ENCODE measurements around the gene TTC1.

Gene TTC1

DNA sequence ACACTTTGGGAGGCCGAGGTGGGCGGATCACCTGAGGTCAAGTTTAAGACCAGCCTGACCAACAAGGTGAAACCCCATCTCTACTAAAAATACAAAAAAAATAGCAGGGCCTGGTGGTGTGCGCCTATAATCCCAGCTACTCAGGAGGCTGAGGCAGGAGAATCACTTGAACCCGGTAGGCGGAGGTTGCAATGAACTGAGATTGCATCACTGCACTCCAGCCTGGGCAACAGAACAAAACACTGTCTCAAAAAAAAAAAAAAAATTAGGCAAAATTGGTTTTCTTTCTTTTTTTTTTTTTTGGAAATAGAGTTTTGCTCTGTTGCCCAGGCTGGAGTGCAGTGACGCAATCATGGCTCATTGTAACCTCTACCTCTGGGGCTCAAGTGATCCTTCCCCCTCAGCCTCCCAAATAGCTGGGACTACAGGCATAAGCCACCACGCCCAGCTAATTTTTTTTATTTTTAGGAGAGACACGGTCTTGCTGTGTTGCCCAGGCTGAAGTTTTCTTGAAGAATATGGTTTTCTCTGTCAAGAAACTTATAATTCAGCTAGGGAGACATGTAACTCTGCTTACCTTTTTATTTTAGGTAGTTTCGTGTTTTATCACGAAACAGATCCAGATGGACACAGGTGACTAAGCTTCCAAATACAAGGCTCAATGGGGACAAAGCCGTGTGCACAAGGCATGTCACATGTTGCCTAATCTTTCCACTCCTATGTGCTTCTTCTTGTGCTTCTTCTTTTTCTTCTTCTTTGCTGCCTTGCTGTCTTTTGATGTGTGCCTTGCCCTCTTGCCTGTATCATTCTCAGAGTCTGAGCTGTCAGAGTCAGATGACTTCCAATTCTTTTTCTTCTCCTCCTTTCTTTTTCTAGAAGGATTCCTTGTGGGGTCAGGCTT lies 14.3 kb downstream of the TTC1 start:
- no peak for DNase-seq (ENCODE audit: low spot score)
- ChIA-PET CTCF (interaction anchor here (0.8 to 1.0 kb wide), 2 partner anchors 105 to 368 kb away, joined by 5 to 6 read pairs; no protein-coding TSS in a partner anchor), POLR2A (ENCODE audit: low non-redundant PET) (no interaction called here)
- no peak overlapping the region for H3K27ac ChIP-seq
- TF ChIP-seq, protein P1, sequence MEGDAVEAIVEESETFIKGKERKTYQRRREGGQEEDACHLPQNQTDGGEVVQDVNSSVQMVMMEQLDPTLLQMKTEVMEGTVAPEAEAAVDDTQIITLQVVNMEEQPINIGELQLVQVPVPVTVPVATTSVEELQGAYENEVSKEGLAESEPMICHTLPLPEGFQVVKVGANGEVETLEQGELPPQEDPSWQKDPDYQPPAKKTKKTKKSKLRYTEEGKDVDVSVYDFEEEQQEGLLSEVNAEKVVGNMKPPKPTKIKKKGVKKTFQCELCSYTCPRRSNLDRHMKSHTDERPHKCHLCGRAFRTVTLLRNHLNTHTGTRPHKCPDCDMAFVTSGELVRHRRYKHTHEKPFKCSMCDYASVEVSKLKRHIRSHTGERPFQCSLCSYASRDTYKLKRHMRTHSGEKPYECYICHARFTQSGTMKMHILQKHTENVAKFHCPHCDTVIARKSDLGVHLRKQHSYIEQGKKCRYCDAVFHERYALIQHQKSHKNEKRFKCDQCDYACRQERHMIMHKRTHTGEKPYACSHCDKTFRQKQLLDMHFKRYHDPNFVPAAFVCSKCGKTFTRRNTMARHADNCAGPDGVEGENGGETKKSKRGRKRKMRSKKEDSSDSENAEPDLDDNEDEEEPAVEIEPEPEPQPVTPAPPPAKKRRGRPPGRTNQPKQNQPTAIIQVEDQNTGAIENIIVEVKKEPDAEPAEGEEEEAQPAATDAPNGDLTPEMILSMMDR (conservative IDR thresholded peaks at IDR 0.05; ENCODE audit: low read depth) = no peak

- ChIA-PET CTCF (interaction anchor here (0.6 to 1.0 kb wide), 4 partner anchors 33 to 399 kb away, joined by 3 to 6 read pairs (median 4); no protein-coding TSS in a partner anchor), POLR2A (ENCODE audit: low non-redundant PET) (no interaction called here)
- TF ChIP-seq, protein P1 (conservative IDR thresholded peaks at IDR 0.05; ENCODE audit: low read depth) = no peak
- no peak overlapping the region for H3K27ac ChIP-seq
- no peak for DNase-seq (ENCODE audit: low spot score)
Measured at GRCh38 chr5:160023908-160024630, 15.1 kb downstream of the TTC1 start.

DNA sequence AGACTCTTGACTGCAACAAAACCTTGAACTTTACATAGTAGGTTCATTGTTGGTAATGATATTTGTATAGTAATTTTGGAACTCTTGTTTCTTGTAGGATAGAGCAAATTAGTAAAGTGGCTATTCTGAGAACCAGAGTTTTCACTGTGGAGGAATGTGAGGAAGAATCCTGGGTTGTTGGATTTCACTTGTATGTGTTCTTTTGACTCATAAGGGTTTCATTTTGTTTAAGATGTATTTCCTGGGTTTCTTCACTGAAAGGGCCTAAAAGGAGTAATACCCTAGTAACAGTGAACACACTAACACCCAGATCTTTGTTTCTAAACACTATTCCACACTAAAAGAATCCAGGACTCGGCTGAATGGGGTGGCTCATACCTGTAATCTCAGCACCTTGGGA lies 20.1 kb downstream of the TTC1 start:
- no peak overlapping the region for H3K27ac ChIP-seq
- POLR2A ChIA-PET (ENCODE audit: low non-redundant PET) = no interaction called here
- TF ChIP-seq, protein P1 (conservative IDR thresholded peaks at IDR 0.05; ENCODE audit: low read depth) = no peak
- CTCF ChIA-PET = no interaction called here
- DNase-seq (ENCODE audit: low spot score) = no peak

- ChIA-PET CTCF (interaction anchor here (0.8 to 1.6 kb wide), 3 partner anchors 8 to 317 kb away, joined by 3 to 5 read pairs (median 3); no protein-coding TSS in a partner anchor), POLR2A (ENCODE audit: low non-redundant PET) (no interaction called here)
- TF ChIP-seq, protein P1 (conservative IDR thresholded peaks at IDR 0.05; ENCODE audit: low read depth) = no peak
- no peak for DNase-seq (ENCODE audit: low spot score)
- no peak overlapping the region for H3K27ac ChIP-seq
Measured at GRCh38 chr5:160029540-160030139, 20.7 kb downstream of the TTC1 start.

GRCh38 chr5:160030631-160031377 lies 21.9 kb downstream of the TTC1 start:
- no peak overlapping the region for H3K27ac ChIP-seq
- no peak for DNase-seq (ENCODE audit: low spot score)
- ChIA-PET CTCF (interaction anchor here (0.7 to 1.6 kb wide), 4 partner anchors 9 to 315 kb away, joined by 3 to 5 read pairs (median 3); no protein-coding TSS in a partner anchor), POLR2A (ENCODE audit: low non-redundant PET) (no interaction called here)
- TF ChIP-seq, protein P1 (conservative IDR thresholded peaks at IDR 0.05; ENCODE audit: low read depth) = no peak

All from RWPE1 (cell line).